Trophoblast cell (in vitro differentiated cells and primary cell): ENCODE measurements around the gene STARD7.

Experiments
- DNase-seq, 2 donors: peaks; one replicate each; pipeline ENCODE4 v3.0.0-alpha.2; 2016
- H2AFZ ChIP-seq: 2 replicates; pipeline ENCODE4 v1.6.1; 2013; ENCODE audit warnings: low read length, moderate library complexity, mild to moderate bottlenecking; ENCODE audit not compliant: insufficient read depth, poor library complexity
- H2AK5ac ChIP-seq: 2 replicates; pipeline ENCODE4 v1.6.1; 2013; ENCODE audit warnings: mild to moderate bottlenecking, low read length
- H2BK120ac ChIP-seq: 2 replicates; pipeline ENCODE4 v1.6.1; 2013; ENCODE audit warnings: low read length, mild to moderate bottlenecking, moderate library complexity; ENCODE audit not compliant: insufficient read depth, poor library complexity
- H2BK12ac ChIP-seq: 2 replicates; pipeline ENCODE4 v1.6.1; 2013; ENCODE audit warnings: mild to moderate bottlenecking, low read length, moderate library complexity
- H2BK5ac ChIP-seq: 2 replicates; pipeline ENCODE4 v1.6.1; 2013; ENCODE audit warnings: low read length, low read depth, moderate library complexity, mild to moderate bottlenecking; ENCODE audit not compliant: poor library complexity
- H3K14ac ChIP-seq: 2 replicates; pipeline ENCODE4 v1.6.1; 2013; ENCODE audit warnings: mild to moderate bottlenecking, low read length
- H3K18ac ChIP-seq: 2 replicates; pipeline ENCODE4 v1.6.1; 2013; ENCODE audit warnings: mild to moderate bottlenecking, low read length
- H3K23ac ChIP-seq: 2 replicates; pipeline ENCODE4 v1.6.1; 2013; ENCODE audit warnings: low read length
- H3K27ac ChIP-seq: 2 replicates; pipeline ENCODE4 v1.5.1; 2013; ENCODE audit warnings: low read depth, mild to moderate bottlenecking, inconsistent platforms, low read length, moderate library complexity
- H3K27me3 ChIP-seq: 2 replicates; pipeline ENCODE4 v1.6.1; 2013; ENCODE audit warnings: inconsistent platforms, mild to moderate bottlenecking, low read length, moderate library complexity; ENCODE audit not compliant: insufficient read depth
- H3K36me3 ChIP-seq, 2 experiments: 1 replicate in 1 of 2; 2 replicates in 1 of 2; pipeline ENCODE4 v1.6.1; 2013; ENCODE audit warnings: low read length in 2 of 2, mild to moderate bottlenecking in 2 of 2, moderate library complexity in 1 of 2; ENCODE audit not compliant: insufficient read depth in 2 of 2, control insufficient read depth in 1 of 2
- H3K4ac ChIP-seq: 2 replicates; pipeline ENCODE4 v1.6.1; 2013; ENCODE audit warnings: low read depth, mild to moderate bottlenecking, low read length, moderate library complexity
- H3K4me1 ChIP-seq, 2 experiments: 1 replicate in 1 of 2; 2 replicates in 1 of 2; pipeline ENCODE4 v1.6.1; 2013; ENCODE audit warnings: low read length in 2 of 2, mild to moderate bottlenecking in 2 of 2, moderate library complexity in 1 of 2; ENCODE audit not compliant: insufficient read depth in 2 of 2, control insufficient read depth in 1 of 2
- H3K4me2 ChIP-seq: 2 replicates; pipeline ENCODE4 v1.6.1; 2013; ENCODE audit warnings: inconsistent platforms, mild to moderate bottlenecking, low read length, moderate library complexity
- H3K4me3 ChIP-seq: 2 replicates; pipeline ENCODE4 v1.5.1; 2013; ENCODE audit warnings: mild to moderate bottlenecking, low read depth, low read length, inconsistent platforms
- H3K79me1 ChIP-seq: one replicate; pipeline ENCODE4 v1.6.1; 2013; ENCODE audit warnings: low read length
- H3K79me2 ChIP-seq: 2 replicates; pipeline ENCODE4 v1.6.1; 2013; ENCODE audit warnings: low read length, mild to moderate bottlenecking; ENCODE audit not compliant: control insufficient read depth, insufficient read depth, poor library complexity
- H3K9ac ChIP-seq: 2 replicates; pipeline ENCODE4 v1.6.1; 2013; ENCODE audit warnings: mild to moderate bottlenecking, low read length
- H3K9me3 ChIP-seq: 2 replicates; pipeline ENCODE4 v1.6.1; 2013; ENCODE audit warnings: low read depth, mild to moderate bottlenecking, control low read depth, inconsistent platforms, low read length; ENCODE audit not compliant: insufficient read depth
- H4K12ac ChIP-seq: 2 replicates; pipeline ENCODE4 v1.6.1; 2013; ENCODE audit warnings: low read depth, mild to moderate bottlenecking, low read length, moderate library complexity
- H4K8ac ChIP-seq: 2 replicates; pipeline ENCODE4 v1.6.1; 2013; ENCODE audit warnings: low read depth, mild to moderate bottlenecking, low read length, moderate library complexity
- H4K91ac ChIP-seq: one replicate; pipeline ENCODE4 v1.6.1; 2013; ENCODE audit warnings: low read depth, mild to moderate bottlenecking, low read length, moderate library complexity
- WGBS: extraction: QIAGEN DNeasy Blood & Tissue Kit; methylation state at CpG from one replicate; pipeline ENCODE4 v1.1.7; 2013; ENCODE audit warnings: missing lambda C conversion rate; ENCODE audit not compliant: insufficient read length, insufficient coverage; ENCODE audit errors: extremely low coverage; 5-methylcytosine and 5-hydroxymethylcytosine counted together

The STARD7 gene

DNA sequence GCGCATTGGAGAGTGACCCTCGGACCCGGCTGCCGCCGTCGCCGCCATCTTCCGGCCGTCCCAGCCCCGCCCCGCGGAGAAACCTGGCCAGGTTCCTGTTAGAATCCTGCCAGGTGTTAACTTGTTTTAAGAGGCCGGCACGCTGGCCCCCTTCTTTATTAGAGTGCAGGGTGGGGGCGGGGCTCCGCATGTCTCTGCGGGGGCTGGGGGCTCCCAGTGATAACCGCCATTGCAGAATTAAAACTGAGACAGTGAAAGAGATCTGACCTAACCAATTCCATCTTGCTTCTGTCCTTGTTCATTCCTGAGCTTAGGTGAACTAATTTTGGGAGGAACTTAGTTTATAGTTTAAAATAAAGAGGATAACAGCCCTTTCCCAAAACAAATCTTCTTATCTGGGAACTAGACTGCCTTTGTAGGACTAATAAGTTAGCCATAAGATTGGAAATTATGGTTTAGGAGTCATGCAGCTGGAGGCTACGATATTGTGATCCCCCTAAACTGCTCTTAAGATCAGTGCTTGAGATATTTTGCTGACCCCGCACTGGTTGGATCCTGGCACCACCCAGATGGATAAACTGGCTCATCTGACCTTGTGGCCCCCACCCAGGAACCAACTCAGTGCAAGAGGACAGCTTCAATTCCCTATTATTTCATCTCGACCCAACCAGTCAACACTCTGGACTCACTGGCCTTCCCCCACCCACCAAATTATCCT, 543 bp upstream of the STARD7 start:
- H3K4me2 ChIP-seq = peak overlapping the region; percentile 65
- peak overlapping the region; percentile 56 for H3K27ac ChIP-seq
- no peak overlapping the region for H3K23ac ChIP-seq
- H4K12ac ChIP-seq = peak overlapping the region; percentile 49
- peaks cover 6% of the 10 kb centered on the region for H3K79me1 ChIP-seq
- no peak overlapping the region for H2BK5ac ChIP-seq
- peak overlapping the region; percentile 8 for H4K91ac ChIP-seq
- no peak overlapping the region for H2AFZ ChIP-seq
- no peak for DNase-seq
- H3K9ac ChIP-seq = peak overlapping the region; percentile 26
- H3K14ac ChIP-seq = peak overlapping the region; percentile 6
- H2AK5ac ChIP-seq = peak overlapping the region; percentile 8
- H2BK12ac ChIP-seq = no peak overlapping the region
- H3K9me3 ChIP-seq = no peaks in the 10 kb centered on the region
- peaks cover 0 to 1% of the 10 kb centered on the region in 2 experiments for H3K36me3 ChIP-seq
- no peak overlapping the region for H3K18ac ChIP-seq
- no CpG with 5 or more reads among the region's 21 CpGs for WGBS
- H3K79me2 ChIP-seq = peaks cover 16% of the 10 kb centered on the region
- no peak overlapping the region for H3K4ac ChIP-seq
- peak overlapping the region; percentile 62 for H3K4me3 ChIP-seq
- no peaks in the 10 kb centered on the region for H3K27me3 ChIP-seq
- peaks cover 7 to 11% of the 10 kb centered on the region in 2 experiments for H3K4me1 ChIP-seq
- no peak overlapping the region for H2BK120ac ChIP-seq
- peak overlapping the region; percentile 77 for H4K8ac ChIP-seq

DNA sequence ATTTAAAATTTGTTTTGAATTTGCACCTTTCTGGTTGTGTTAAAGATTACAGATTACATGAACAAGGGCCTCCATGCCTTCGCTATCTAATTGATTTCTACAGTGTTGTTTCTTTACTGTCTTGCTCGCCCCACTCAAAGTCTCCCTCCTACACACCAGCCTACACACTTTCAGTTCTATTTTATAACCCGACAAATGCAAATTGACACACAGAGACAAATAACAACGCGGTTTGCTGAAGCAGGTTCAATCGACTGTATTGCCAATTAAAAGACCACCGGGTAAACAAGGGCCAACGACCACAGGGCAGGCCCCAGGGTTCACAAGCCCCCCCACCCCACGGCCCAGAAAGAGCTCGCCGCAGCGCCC, 869 bp downstream of the STARD7 start:
- Histone ChIP-seq H4K12ac (peak overlapping the region; percentile 2), H4K8ac (peak overlapping the region; percentile 97)

DNA sequence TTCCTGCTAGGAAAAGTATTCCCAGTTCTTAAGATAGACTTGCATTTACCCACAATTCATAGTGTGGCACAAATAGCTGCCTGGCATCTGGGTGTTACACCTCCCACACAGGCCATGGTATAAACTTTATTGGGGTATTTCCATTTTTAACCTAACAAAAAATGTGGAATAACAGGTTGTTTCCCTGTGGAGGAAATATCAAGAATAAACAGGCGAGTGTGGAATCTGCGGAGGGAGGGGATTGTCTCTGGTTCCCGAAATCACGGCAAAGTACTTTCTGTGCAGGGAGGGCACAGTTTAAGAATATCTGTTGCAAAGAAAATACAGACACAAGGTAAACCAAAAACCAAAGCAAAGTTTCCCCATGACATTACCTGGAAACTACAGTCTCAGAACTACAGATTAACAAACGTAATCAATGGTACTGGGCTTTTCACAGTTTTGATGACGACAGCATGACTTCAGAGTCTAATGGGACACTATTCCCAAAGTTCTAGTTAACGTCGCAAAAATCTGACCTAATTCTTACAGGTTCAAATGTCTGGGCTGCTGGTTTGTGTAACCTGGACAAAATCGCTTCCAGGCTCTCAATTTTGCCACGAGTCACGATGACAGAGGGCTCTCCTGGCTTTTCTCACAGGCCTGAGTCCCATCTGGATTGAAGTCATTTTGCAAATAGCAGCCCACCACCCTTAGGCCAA, 1.4 kb downstream of the STARD7 start:
- Histone ChIP-seq H4K91ac (no peak overlapping the region), H2AK5ac (no peak overlapping the region), H2BK12ac (no peak overlapping the region), H3K4ac (peak overlapping the region; percentile 93), H3K79me1 (peaks cover 6% of the 10 kb centered on the region), H4K8ac (no peak overlapping the region), H3K4me1 (peaks cover 10 to 16% of the 10 kb centered on the region in 2 experiments), H2AFZ (no peak overlapping the region), H3K27ac (peak overlapping the region; percentile 94), H4K12ac (no peak overlapping the region), H2BK120ac (no peak overlapping the region), H3K18ac (no peak overlapping the region), H3K23ac (no peak overlapping the region), H3K4me2 (peak overlapping the region; percentile 77), H3K4me3 (peak overlapping the region; percentile 86), H3K9ac (peak overlapping the region; percentile 80), H3K14ac (no peak overlapping the region), H3K9me3 (no peaks in the 10 kb centered on the region), H3K36me3 (peaks cover 2 to 4% of the 10 kb centered on the region in 2 experiments), H3K27me3 (no peaks in the 10 kb centered on the region), H3K79me2 (peaks cover 26% of the 10 kb centered on the region), H2BK5ac (peak overlapping the region; percentile 14)
- peak in 1 of 2 donors; percentile 38 for DNase-seq
- no CpG with 5 or more reads among the region's 11 CpGs for WGBS

More for the DNA sequence above, 869 bp downstream of the STARD7 start:
- H3K4me1 ChIP-seq = peaks cover 10 to 16% of the 10 kb centered on the region in 2 experiments
- H2BK5ac ChIP-seq = peak overlapping the region; percentile 14
- H3K14ac ChIP-seq = peak overlapping the region; percentile 53
- peak overlapping the region; percentile 57 for H2AFZ ChIP-seq
- peak overlapping the region; percentile 41 for H2BK120ac ChIP-seq
- peak overlapping the region; percentile 60 for H3K18ac ChIP-seq
- peak overlapping the region; percentile 94 for H3K27ac ChIP-seq
- H3K9ac ChIP-seq = peak overlapping the region; percentile 80
- WGBS = no CpG with 5 or more reads among the region's 12 CpGs
- DNase-seq = no peak
- H2AK5ac ChIP-seq = no peak overlapping the region
- H3K9me3 ChIP-seq = no peaks in the 10 kb centered on the region
- H3K4ac ChIP-seq = peak overlapping the region; percentile 74
- H3K36me3 ChIP-seq = peaks cover 2 to 4% of the 10 kb centered on the region in 2 experiments
- peaks cover 6% of the 10 kb centered on the region for H3K79me1 ChIP-seq
- peaks cover 24% of the 10 kb centered on the region for H3K79me2 ChIP-seq
- no peak overlapping the region for H2BK12ac ChIP-seq
- H3K23ac ChIP-seq = no peak overlapping the region
- no peaks in the 10 kb centered on the region for H3K27me3 ChIP-seq
- peak overlapping the region; percentile 86 for H3K4me3 ChIP-seq
- peak overlapping the region; percentile 77 for H3K4me2 ChIP-seq
- peak overlapping the region; percentile 35 for H4K91ac ChIP-seq

GRCh38 chr2:96205888-96206287, 2.7 kb downstream of the STARD7 start:
- no peak overlapping the region for H4K8ac ChIP-seq
- H3K27me3 ChIP-seq = no peaks in the 10 kb centered on the region
- no peak overlapping the region for H2BK120ac ChIP-seq
- no peaks in the 10 kb centered on the region for H3K9me3 ChIP-seq
- H3K27ac ChIP-seq = no peak overlapping the region
- H3K14ac ChIP-seq = no peak overlapping the region
- H3K18ac ChIP-seq = no peak overlapping the region
- H3K79me1 ChIP-seq = peaks cover 6% of the 10 kb centered on the region
- H2BK5ac ChIP-seq = no peak overlapping the region
- H3K4me2 ChIP-seq = peak overlapping the region; percentile 56
- no peak overlapping the region for H3K23ac ChIP-seq
- H3K4me1 ChIP-seq = peaks cover 10 to 16% of the 10 kb centered on the region in 2 experiments
- H3K36me3 ChIP-seq = peaks cover 2 to 4% of the 10 kb centered on the region in 2 experiments
- H3K79me2 ChIP-seq = peaks cover 31% of the 10 kb centered on the region
- no peak overlapping the region for H4K12ac ChIP-seq
- no peak overlapping the region for H2BK12ac ChIP-seq
- H2AFZ ChIP-seq = no peak overlapping the region
- H4K91ac ChIP-seq = no peak overlapping the region
- H2AK5ac ChIP-seq = no peak overlapping the region
- peak overlapping the region; percentile 47 for H3K4ac ChIP-seq
- no peak overlapping the region for H3K4me3 ChIP-seq
- H3K9ac ChIP-seq = no peak overlapping the region
- peak in 1 of 2 donors; percentile 35 for DNase-seq
